Measurements from ENCODE around the gene DSTN. TPM values are rescaled to one million over a fixed set of nuclear protein-coding genes. Genes with fewer than 3 reads are reported as not detected.

Gene DSTN
- total and polyA plus RNA-seq, 2 experiments from 2014 or later: 162 to 459 TPM

DNA sequence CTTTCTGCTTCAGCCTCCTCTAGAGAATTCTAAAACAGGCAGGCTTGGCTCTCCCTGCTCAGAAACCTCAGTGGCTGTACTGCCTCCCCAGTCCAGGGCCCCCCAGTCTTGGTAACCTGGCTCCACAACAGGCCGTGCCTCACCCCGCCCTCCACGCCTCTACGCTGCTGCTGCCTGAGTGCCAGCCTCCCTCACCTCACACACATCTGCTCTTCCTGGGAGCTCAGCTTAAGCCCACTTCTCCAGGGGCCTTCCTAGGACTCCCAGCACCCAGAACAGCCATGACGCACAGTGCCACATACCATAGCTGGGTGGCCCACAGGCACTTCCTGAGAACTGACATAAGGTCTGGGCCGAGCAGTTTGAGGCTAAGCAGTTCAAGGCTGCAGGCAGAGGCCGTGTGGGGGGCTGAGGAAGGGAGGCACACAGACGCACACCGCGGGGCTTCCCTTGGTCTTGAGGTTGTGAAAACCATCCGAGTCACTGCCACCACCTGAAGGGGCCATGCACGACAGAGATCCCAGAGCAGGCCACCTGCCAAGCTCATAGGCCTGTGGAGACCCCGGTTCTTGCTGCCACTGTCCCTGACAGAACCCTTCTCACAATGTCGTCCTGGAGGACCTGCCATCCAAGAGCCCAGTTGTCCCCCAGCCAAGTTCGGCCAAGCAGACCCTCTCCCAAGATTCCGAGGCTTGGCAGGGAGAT is 42.6 kb downstream of the DSTN start (continued):
- TF ChIP-seq, protein P1, sequence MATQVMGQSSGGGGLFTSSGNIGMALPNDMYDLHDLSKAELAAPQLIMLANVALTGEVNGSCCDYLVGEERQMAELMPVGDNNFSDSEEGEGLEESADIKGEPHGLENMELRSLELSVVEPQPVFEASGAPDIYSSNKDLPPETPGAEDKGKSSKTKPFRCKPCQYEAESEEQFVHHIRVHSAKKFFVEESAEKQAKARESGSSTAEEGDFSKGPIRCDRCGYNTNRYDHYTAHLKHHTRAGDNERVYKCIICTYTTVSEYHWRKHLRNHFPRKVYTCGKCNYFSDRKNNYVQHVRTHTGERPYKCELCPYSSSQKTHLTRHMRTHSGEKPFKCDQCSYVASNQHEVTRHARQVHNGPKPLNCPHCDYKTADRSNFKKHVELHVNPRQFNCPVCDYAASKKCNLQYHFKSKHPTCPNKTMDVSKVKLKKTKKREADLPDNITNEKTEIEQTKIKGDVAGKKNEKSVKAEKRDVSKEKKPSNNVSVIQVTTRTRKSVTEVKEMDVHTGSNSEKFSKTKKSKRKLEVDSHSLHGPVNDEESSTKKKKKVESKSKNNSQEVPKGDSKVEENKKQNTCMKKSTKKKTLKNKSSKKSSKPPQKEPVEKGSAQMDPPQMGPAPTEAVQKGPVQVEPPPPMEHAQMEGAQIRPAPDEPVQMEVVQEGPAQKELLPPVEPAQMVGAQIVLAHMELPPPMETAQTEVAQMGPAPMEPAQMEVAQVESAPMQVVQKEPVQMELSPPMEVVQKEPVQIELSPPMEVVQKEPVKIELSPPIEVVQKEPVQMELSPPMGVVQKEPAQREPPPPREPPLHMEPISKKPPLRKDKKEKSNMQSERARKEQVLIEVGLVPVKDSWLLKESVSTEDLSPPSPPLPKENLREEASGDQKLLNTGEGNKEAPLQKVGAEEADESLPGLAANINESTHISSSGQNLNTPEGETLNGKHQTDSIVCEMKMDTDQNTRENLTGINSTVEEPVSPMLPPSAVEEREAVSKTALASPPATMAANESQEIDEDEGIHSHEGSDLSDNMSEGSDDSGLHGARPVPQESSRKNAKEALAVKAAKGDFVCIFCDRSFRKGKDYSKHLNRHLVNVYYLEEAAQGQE (IDR thresholded peaks at IDR 0.05; ENCODE audit: unreplicated experiment): no peak
- TF ChIP-seq EZH2 (IDR thresholded peaks at IDR 0.05; ENCODE audit: low read depth, unreplicated experiment) (no peak), JUNB (IDR thresholded peaks at IDR 0.05; ENCODE audit: unreplicated experiment) (no peak), NANOG (IDR thresholded peaks at IDR 0.05; ENCODE audit: borderline replicate concordance) (no peak), ZNF331 (CRISPR knock-in tag; IDR thresholded peaks at IDR 0.05; ENCODE audit: low read depth) (no peak), STAT1 (IDR thresholded peaks at IDR 0.05; ENCODE audit: unreplicated experiment) (no peak), POLR2AphosphoS5 (IDR thresholded peaks at IDR 0.05; ENCODE audit: low read depth) (no peak), CREB1 (CRISPR knock-in tag; IDR thresholded peaks at IDR 0.05; ENCODE audit: low read depth) (no peak), EZH2phosphoT487 (IDR thresholded peaks at IDR 0.05; ENCODE audit: unreplicated experiment) (no peak), ZNF114 (CRISPR knock-in tag; IDR thresholded peaks at IDR 0.05) (no peak)
- TF ChIP-seq, protein P2, sequence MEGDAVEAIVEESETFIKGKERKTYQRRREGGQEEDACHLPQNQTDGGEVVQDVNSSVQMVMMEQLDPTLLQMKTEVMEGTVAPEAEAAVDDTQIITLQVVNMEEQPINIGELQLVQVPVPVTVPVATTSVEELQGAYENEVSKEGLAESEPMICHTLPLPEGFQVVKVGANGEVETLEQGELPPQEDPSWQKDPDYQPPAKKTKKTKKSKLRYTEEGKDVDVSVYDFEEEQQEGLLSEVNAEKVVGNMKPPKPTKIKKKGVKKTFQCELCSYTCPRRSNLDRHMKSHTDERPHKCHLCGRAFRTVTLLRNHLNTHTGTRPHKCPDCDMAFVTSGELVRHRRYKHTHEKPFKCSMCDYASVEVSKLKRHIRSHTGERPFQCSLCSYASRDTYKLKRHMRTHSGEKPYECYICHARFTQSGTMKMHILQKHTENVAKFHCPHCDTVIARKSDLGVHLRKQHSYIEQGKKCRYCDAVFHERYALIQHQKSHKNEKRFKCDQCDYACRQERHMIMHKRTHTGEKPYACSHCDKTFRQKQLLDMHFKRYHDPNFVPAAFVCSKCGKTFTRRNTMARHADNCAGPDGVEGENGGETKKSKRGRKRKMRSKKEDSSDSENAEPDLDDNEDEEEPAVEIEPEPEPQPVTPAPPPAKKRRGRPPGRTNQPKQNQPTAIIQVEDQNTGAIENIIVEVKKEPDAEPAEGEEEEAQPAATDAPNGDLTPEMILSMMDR (conservative IDR thresholded peaks at IDR 0.05; ENCODE audit: low read depth in 2 of 2): no peak
- TF ChIP-seq, protein P3, sequence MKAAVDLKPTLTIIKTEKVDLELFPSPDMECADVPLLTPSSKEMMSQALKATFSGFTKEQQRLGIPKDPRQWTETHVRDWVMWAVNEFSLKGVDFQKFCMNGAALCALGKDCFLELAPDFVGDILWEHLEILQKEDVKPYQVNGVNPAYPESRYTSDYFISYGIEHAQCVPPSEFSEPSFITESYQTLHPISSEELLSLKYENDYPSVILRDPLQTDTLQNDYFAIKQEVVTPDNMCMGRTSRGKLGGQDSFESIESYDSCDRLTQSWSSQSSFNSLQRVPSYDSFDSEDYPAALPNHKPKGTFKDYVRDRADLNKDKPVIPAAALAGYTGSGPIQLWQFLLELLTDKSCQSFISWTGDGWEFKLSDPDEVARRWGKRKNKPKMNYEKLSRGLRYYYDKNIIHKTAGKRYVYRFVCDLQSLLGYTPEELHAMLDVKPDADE (IDR thresholded peaks at IDR 0.05): no peak

DNA sequence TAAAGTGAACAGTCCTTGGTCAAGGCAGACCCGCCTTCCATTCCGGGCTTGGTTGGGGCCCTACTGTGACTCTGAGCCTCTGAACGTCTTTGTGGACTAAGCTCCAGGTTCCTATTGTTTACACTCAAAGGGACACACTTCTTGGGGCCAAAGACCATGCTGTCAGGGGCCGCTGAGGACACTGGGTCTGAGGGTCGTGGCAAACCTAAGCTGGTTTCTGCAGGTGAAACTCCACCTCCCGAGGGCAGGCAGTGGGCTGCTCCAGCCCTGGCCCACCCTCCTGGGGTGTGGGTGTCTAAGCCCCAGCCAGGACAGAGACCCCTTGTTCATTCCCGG is 43.1 kb downstream of the DSTN start:
- peaks cover 5% of the 10 kb centered on the region for H3K4me1 Mint-ChIP-seq
- H3K27ac ChIP-seq (ENCODE audit: low read depth): no peak overlapping the region
- peak overlapping the region; percentile 74; the same call in 1 of the 2 replicates for H3K27ac Mint-ChIP-seq
- H3K4me3 ChIP-seq: no peak overlapping the region
- no peak overlapping the region for H2AFZ ChIP-seq
- no peaks in the 10 kb centered on the region for H3K9me3 Mint-ChIP-seq
- no peak overlapping the region for H3K4me2 ChIP-seq
- H3K79me2 ChIP-seq (replicated peaks; ENCODE audit: insufficient read depth): no peaks in the 10 kb centered on the region
- H3K4me1 ChIP-seq (ENCODE audit: insufficient read depth): peaks cover 3% of the 10 kb centered on the region; the same call in 1 of the 2 replicates
- peaks cover 18% of the 10 kb centered on the region for H3K27me3 Mint-ChIP-seq (ENCODE audit: insufficient read depth, low read depth, poor library complexity)
- no peaks in the 10 kb centered on the region; the same call in 1 of the 2 replicates for H4K20me1 ChIP-seq (replicated peaks; ENCODE audit: insufficient read depth)
- DNase-seq (ENCODE audit: low spot score) (no peak), ATAC-seq (no peak)
- 0 out of 2 replicates have a peak, but pooled peaks cover 7% of the 10 kb centered on the region for H3F3A ChIP-seq (replicated peaks; ENCODE audit: low read depth)
- H3K4me3 Mint-ChIP-seq: no peak overlapping the region
- no peaks in the 10 kb centered on the region for H3K27me3 ChIP-seq (ENCODE audit: insufficient read depth)
- no peaks in the 10 kb centered on the region for H3K9me2 ChIP-seq (ENCODE audit: insufficient read depth)
- 0 out of 2 replicates have a peak, but pooled peaks cover 4% of the 10 kb centered on the region for H3K36me3 ChIP-seq (ENCODE audit: insufficient read depth)
- peaks cover 23% of the 10 kb centered on the region for H3K36me3 Mint-ChIP-seq (ENCODE audit: low read depth)
- TF ChIP-seq POLR2AphosphoS5 (IDR thresholded peaks at IDR 0.05; ENCODE audit: low read depth) (no peak), EZH2 (IDR thresholded peaks at IDR 0.05; ENCODE audit: low read depth, unreplicated experiment) (no peak)
- TF ChIP-seq, protein P2 (conservative IDR thresholded peaks at IDR 0.05; ENCODE audit: low read depth in 2 of 2): no peak

Data from GM23338 (cell line).